ENCODE data around the gene RPS2.
A peak's percentile ranks its signal among the peaks of the same experiment; 100 is the strongest.
"Not testable (repeated sequence)": the region's sequence is repeated elsewhere in the genome, so short reads cannot be mapped to it uniquely, and the experiment has no call there.

Gene RPS2

DNA sequence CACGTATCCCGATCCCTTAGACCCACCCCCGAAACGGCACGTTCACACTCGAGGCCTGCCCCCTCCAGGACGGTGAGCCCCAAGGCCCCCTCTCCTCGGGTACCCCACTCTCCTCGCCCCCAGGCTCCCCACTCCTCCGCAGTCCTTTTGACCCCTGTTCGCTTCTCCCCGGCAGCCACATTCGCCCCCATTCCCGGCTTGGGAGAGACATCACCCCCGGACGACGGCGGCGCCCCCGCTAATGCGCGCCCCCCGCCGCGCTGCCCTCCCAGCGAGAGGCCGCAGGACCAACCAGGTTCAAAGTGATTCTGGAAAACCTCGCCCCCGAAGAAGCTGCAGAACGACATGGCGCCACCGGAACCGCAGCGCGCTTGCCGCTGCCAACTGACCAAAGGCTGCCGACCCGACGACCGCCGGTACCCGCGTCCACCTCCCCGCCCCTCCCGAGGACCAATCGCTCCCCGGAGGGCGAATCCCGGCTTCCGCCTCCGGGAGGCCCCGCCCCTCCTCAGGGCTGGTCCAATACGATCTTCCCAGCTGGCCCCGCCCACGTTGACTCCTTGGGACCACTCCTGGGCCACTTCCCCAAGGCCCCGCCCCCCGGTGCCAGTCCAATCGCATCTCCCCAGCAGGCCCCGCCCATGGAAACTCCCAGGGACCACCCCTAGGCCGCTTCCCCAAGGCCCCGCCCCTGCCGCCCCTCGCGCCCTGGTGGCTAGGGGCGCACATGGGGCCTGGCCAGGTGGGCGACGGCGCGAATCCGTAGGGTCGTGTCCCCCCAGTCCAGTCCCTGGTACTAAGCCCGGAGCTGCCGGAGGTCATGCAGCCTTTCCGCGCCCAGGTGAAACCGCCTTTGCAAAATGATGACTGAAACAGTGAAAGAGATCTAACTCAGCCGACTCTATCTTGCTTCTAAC lies 21.6 kb downstream of the RPS2 start, which contains the start of gene MSRB1:
Gene MSRB1 (minus strand): TSS at position 390 of the 917 bp plus-strand sequence. CDS start 43 bp downstream, at position 347.
- peak; percentile 98 to 99 for DNase-seq (ENCODE audit: low read depth in 2 of 2)
- TF ChIP-seq, protein P1, sequence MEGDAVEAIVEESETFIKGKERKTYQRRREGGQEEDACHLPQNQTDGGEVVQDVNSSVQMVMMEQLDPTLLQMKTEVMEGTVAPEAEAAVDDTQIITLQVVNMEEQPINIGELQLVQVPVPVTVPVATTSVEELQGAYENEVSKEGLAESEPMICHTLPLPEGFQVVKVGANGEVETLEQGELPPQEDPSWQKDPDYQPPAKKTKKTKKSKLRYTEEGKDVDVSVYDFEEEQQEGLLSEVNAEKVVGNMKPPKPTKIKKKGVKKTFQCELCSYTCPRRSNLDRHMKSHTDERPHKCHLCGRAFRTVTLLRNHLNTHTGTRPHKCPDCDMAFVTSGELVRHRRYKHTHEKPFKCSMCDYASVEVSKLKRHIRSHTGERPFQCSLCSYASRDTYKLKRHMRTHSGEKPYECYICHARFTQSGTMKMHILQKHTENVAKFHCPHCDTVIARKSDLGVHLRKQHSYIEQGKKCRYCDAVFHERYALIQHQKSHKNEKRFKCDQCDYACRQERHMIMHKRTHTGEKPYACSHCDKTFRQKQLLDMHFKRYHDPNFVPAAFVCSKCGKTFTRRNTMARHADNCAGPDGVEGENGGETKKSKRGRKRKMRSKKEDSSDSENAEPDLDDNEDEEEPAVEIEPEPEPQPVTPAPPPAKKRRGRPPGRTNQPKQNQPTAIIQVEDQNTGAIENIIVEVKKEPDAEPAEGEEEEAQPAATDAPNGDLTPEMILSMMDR (IDR thresholded peaks at IDR 0.05; ENCODE audit: low read depth, low read length), result no peak
- H3K4me3 ChIP-seq (replicated peaks in 1 of 2; ENCODE audit: low read depth in 2 of 2, low read length in 2 of 2), result peak within 1 kb of the TSS; percentile 86 to 92

DNA sequence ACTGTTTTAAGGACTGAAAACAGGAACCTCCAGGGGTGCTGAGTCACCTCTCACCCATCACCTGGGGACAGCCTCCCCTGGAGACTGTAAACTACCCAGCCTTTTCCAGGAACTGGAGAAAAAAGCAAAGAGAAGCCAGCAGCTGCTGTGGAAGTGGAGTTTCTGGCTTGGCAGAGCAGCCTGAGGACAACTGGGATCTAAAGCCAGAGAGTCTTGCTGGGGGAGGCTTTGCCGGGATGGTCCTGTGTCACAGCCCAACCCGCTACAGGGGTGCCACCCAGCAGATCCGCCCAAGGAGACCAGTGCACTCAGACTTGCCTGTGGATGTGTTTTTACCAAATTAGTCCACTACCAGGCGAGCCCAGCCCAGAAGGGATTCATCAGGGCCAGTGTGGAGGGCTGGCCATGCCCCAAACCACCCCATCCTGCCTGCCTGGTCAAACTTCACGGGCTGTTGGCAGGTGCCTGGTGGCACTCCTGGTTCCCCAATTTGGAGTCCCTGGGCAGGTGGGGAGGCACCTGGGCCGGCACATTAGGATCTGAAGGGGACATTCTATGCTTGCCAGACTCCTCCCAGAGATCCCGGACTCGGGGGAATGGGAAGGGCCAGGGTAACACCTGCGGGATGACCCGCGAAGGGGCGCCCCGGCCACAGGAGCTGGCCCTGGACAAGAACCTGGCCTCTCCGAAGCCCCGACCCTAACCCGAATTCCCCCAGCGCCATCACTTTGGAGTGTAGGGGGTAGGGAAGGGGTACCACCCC lies 22.4 kb downstream of the RPS2 start:
- peak overlapping the region; percentile 86 to 92 for H3K4me3 ChIP-seq (replicated peaks in 1 of 2; ENCODE audit: low read depth in 2 of 2, low read length in 2 of 2)
- peak; percentile 40 to 53 for DNase-seq (ENCODE audit: low read depth in 2 of 2)
- TF ChIP-seq, protein P1 (IDR thresholded peaks at IDR 0.05; ENCODE audit: low read depth, low read length), result no peak

DNA sequence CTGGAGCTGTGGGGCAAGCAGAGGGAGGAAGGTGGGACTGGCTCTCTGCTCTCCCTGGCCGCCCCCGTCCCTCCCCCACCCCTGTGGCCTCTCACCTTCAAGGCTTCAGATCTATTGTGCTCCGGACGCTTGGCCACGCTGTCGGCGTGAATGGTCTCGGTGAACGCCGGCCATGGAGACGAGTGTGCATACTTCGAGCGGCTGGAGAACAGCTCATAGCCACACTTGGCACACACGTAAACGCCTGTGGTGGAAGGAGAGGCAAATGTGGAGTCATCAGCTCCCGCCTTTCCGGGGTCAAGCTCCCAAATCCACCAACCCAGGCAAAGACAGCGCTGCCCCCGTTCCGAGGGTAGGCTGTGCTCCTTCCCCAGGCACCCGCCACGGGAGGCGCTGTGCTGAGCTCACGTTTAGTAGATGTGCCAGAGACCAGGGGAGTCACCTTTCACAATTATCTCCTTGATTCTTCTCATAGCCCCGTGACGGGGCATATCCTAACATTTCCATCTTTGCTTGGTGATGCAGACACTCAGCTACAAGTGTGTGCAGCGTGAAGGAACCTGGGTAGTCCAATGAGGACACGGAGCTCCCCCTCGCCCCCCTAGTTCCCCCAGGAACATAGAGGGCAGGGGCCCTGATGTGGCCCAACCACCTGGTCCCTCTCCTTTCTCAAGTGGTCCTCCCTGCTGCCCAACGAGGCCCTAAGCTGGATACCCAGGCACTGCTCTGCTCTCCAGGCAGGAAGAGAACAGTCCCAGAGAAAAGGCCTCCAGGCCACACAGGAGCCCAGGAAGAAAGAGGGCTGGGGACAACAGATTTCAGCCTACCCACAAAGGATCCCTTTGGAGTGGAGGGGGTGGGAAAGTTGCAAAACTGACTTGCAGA lies 23.2 kb downstream of the RPS2 start:
- DNase-seq (ENCODE audit: low read depth in 2 of 2), result peak in 1 of 2 donors; percentile 39
- TF ChIP-seq, protein P1 (IDR thresholded peaks at IDR 0.05; ENCODE audit: low read depth, low read length), result no peak
- peak overlapping the region; percentile 5 to 86 for H3K4me3 ChIP-seq (replicated peaks in 1 of 2; ENCODE audit: low read depth in 2 of 2, low read length in 2 of 2)

DNA sequence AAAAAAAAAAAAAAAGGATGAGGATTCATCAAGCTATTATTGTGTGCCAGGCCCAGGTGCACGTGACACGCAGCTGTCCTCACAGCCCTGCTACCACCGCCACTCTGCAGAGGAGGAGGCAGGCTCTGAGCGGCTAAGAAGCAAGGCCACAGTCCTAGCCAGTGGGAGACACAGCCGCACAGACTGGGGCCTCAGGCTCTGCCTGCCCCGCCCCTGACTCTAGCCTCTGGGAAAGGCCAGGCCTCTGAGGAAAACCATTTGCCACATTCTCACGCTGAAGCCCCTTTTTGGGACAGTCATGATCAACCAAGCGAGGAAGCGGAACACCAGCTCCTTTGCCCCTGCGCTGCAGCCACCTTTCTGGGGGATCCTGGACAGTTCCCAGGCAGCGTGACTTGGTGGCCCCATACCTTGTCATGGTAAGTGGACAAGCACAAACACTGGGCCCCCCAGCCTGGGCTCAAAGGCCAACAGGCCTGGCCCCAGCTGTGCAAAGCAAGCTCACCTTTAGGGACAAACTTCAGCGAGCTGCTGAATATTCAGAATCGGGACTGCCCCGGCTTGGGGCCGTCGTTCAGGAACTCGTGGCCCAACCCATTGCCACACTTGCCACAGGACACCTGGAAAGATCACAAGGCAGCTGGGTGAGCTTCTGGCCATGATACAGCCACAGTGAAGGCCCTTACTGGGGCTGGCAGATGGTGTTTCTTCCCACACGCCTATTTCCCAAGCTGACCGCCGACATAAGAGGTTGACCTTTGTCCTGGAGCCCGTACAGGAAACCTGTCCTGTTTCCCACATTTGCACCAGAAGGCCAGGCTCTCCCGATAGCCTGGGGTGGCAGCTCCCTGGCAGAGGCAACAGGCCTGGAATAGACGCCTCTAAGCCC lies 24.1 kb downstream of the RPS2 start:
- H3K4me3 ChIP-seq (replicated peaks in 1 of 2; ENCODE audit: low read depth in 2 of 2, low read length in 2 of 2), result no peak overlapping the region
- DNase-seq (ENCODE audit: low read depth in 2 of 2), result no peak
- TF ChIP-seq, protein P1 (IDR thresholded peaks at IDR 0.05; ENCODE audit: low read depth, low read length), result no peak

DNA sequence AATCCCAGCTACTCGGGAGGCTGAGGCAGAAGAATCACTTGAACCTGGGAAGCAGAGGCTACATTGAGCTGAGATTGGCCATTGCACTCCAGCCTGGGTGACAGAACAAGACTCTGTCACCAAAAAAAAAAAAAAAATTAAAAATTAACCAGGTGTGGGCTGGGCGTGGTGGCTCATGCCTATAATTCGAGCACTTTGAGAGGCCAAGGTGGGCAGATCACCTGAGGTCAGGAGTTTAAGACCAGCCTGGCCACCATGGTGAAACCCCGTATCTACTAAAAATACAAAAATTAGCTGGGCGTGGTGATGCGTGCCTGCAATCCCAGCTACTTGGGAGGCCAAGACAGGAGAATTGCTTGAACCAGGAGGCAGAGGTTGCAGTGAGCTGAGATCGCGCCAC lies 24.8 kb downstream of the RPS2 start:
- not testable (repeated sequence) for DNase-seq (ENCODE audit: low read depth in 2 of 2); H3K4me3 ChIP-seq (replicated peaks in 1 of 2; ENCODE audit: low read depth in 2 of 2, low read length in 2 of 2)

DNA sequence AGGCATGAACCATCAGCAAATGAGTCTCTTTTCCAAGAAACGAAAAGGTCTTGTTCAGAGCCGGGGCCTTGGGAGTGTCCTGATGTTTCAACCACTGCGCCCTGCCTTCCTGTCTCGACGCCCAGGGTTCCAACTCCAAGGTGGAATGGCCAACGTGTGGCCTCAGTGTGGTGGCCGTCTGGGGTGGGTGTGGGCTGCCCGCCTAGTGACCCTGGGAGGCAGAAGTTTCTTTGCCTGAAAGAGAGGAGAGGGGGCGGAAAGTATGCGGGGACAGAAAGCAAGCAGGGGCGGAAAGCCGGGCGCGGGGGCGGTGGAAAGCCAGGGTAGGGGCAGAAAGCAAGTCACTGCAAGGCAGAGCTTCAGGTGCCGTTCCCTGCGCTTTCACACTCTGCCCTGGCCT lies 25.7 kb downstream of the RPS2 start:
- no peak for DNase-seq (ENCODE audit: low read depth in 2 of 2)
- TF ChIP-seq, protein P1 (IDR thresholded peaks at IDR 0.05; ENCODE audit: low read depth, low read length), result no peak
- no peak overlapping the region for H3K4me3 ChIP-seq (replicated peaks in 1 of 2; ENCODE audit: low read depth in 2 of 2, low read length in 2 of 2)

Data from cardiac fibroblast (primary cell).